HG03521 (cell line): ENCODE results near the gene ZNF211.

Experiments used
- ATAC-seq: cut with Tn5 transposase; IDR thresholded peaks from one replicate; pipeline ENCODE4 v1.9.1; 2021; ENCODE audit warnings: mild to moderate bottlenecking, moderate library complexity; ENCODE audit not compliant: unreplicated experiment

ZNF211 gene

DNA sequence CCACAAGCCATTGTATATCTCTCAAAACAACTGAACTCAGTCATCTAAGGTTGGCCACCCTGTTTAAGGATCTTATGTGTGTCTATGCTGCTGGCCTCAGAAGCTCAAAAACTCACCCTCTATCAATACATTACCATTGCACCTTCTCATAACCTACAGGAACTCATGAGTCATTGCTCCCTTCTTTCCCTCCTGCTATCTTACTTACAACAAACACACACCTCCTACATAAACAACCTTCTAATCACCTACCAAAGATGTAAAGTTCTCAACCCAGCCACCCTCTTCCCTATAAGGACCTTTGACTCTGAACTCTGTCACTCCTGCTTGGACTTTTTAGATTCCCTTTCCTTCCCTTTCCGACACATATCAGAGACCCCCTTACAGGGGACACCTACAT, 22.5 kb downstream of the ZNF211 start:
- no peak for ATAC-seq

DNA sequence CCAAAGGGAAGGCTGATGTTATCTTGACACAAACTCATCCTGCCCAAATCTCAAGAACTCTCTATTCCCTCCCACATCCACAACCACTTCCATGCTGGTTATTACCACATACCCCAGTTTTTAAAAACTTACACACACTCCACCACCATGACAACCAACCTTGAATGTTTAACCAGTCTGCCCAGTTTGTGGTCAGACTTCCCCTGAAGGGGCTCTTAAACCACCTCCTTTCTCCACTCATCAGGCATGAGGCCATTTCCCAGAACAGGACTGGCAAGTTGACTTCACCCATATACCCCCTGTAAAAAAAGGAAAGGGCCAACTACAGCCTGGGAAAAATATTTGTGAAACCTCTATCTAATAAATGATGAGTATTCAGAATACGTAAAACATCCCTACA, 23.4 kb downstream of the ZNF211 start:
- no peak for ATAC-seq

DNA sequence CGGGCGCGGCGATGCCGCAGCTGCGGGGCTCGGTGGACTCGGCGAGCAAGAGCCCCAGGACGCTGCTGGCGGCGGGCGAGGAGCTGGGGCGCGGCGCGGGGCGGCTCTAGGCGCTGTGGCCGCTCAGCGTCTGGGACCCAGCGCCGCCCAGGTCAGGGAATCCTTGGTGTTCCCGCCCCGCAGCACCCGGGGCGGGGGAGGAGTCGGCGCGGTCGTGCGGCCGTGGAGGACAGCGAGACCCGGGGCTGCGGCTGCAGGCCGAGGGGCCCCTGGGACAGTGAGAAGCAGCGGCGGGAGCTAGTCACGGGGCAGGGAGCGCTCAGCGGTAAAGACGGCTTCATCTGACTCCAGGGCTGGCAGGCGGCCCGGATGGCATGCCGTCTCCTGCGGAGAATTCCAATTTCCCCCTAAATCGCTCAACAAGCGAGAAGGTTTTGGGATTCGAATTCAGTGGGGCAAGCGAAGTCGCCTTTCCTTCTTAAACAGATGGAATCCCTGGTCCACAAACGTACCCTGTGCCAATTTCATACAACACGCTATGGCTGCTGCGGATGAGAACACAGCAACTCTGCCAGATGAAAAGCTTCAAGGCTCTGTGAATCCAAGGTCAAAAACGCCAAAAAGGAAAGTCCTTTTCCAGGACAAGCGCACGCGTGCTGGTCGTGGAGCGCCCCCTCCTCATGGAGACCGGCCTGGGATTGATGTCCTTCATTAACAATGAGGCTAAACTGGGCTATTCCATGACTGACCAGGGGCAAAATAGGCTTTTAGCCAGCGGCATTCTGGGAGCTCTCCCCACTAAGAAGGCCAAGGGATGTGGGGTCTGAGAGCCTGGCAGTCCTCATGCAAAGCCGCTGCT, 31.5 kb downstream of the ZNF211 start:
- ATAC-seq: no peak

DNA sequence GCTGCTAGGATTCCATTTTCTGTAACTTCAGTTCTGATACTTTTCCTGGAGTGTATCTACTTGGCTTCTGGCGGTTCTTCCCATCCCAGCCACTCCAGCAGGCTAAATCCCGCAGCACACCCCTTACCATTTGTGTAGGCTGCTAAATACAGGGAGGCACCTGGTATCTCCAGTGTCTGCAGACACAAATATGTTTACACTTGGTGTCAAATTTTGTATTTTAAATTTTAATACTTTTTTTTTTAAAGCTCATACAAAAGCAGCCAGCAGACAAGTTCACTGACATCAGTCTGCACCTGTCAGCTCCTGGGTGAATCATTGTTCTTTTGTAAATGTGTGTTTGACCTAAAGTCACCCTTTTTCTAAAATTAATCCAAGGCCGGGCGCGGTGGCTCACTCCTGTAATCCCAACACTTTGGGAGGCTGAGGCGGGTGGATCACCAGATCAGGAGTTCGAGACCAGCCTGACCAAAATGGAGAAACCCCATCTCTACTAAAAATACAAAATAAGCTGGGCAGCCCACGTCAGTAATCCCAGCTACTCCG, 32.4 kb downstream of the ZNF211 start:
- ATAC-seq: no peak

GRCh38 chr19:57667228-57667627, 34.3 kb downstream of the ZNF211 start:
- no peak for ATAC-seq

- ATAC-seq: no peak
These were observed 35.7 kb downstream of the ZNF211 start, which contains the start of gene ZSCAN4 for GRCh38 chr19:57668635-57669034. ZSCAN4 (plus strand) TSS chr19:57668935; CDS start chr19:57676146, 7,211 bp downstream.

GRCh38 chr19:57671124-57671895, 38.3 kb downstream of the ZNF211 start:
- no peak for ATAC-seq

GRCh38 chr19:57672466-57672865, 39.5 kb downstream of the ZNF211 start:
- ATAC-seq: no peak

GRCh38 chr19:57675881-57676280, 42.9 kb downstream of the ZNF211 start:
- no peak for ATAC-seq

GRCh38 chr19:57682226-57682766, 49.3 kb downstream of the ZNF211 start:
- no peak for ATAC-seq

- no peak for ATAC-seq
These were observed 53.8 kb downstream of the ZNF211 start for GRCh38 chr19:57686727-57687126.

- ATAC-seq: no peak
These were observed 54.5 kb downstream of the ZNF211 start for GRCh38 chr19:57687363-57688010.

DNA sequence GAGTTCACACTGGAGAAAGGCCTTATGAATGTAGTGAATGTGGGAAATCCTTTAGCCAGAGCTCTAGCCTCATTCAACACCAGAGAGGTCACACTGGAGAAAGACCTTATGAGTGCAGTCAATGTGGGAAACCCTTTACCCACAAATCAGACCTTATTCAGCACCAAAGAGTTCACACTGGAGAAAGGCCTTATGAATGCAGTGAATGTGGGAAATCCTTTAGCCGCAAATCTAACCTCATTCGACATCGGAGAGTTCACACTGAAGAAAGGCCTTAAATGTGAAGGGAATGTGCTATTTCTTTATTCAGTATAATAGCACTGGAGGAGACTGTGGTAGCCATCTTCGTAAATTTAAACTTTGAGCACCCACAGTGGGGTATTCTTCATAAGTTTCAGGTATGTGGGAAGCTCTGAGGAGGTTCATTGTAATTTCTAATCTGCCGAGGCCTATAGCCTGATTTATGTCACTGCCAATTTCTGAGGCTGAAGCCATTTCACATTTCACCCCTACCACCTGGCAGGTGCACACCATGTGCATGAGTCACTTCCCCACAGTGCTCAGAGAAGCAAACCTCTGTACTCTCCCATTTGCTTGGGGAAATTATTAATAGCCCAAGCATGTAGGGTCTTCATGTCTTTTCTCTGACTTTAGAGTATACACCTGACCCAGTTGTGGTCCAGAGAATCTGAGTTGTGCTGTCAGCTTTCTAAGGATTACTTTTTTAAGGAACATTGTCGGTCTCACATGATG, 55.2 kb downstream of the ZNF211 start:
- ATAC-seq: no peak

- ATAC-seq: no peak
These were observed 56.8 kb downstream of the ZNF211 start for GRCh38 chr19:57689750-57690149.
